Uterus (tissue), 2 donors: Measurements from ENCODE around the gene PRPF19.

Experiments used
- POLR2A ChIP-seq, 2 donors: fragments of 450-650 bp; IDR thresholded peaks; one replicate each; pipeline ENCODE4 v1.6.1; 2016; ENCODE audit warnings: antibody characterized with exemption in 2 of 2, mild to moderate bottlenecking in 1 of 2, moderate library complexity in 1 of 2
- TF ChIP-seq, protein P1 (sequence below), 4 experiments: fragments of 200-600 bp in 2 of 4; fragments of 450-650 bp in 2 of 4; sonication (generic) in 2 of 4; IDR thresholded peaks; one replicate each; pipeline ENCODE4 v1.5.1; 2016 to 2019; ENCODE audit warnings: antibody characterized with exemption in 4 of 4, mild to moderate bottlenecking in 2 of 4, moderate library complexity in 1 of 4

DNA sequence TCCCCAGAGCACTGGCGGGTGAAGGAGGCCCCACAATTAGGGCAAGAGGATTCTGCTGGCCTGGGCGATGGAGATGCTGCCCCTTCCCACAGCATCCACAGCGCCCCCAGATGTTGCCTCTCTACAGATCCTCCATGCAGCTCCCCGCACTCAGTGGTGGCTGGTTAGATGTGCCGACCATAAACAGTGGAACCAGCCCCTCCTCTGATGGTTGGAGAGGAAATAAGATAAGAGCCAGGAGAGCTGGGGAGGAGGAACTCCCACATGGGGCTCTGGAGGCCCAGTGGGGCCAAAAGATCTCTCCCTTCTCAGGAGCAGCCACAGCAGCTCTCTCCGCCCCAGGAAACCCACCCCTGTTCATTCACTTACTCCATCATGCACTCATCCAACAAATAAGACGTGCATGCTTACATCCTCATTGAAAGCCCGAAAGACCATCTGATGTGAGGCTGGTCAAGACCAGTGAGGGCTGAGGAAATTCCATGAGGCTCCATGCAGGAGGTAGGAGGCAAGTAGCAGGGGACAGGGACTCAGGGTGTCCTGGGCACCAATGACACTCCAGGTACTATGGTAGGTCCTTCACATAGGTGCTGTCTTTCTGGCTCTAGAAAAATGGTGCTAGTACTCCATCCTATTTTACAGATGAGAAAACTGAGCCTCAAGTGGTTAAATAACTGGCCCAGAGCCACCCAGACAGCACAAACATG lies 52.1 kb downstream of the PRPF19 start:
- TF ChIP-seq POLR2A (IDR thresholded peaks at IDR 0.05), result no peak
- TF ChIP-seq, protein P1, sequence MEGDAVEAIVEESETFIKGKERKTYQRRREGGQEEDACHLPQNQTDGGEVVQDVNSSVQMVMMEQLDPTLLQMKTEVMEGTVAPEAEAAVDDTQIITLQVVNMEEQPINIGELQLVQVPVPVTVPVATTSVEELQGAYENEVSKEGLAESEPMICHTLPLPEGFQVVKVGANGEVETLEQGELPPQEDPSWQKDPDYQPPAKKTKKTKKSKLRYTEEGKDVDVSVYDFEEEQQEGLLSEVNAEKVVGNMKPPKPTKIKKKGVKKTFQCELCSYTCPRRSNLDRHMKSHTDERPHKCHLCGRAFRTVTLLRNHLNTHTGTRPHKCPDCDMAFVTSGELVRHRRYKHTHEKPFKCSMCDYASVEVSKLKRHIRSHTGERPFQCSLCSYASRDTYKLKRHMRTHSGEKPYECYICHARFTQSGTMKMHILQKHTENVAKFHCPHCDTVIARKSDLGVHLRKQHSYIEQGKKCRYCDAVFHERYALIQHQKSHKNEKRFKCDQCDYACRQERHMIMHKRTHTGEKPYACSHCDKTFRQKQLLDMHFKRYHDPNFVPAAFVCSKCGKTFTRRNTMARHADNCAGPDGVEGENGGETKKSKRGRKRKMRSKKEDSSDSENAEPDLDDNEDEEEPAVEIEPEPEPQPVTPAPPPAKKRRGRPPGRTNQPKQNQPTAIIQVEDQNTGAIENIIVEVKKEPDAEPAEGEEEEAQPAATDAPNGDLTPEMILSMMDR (IDR thresholded peaks at IDR 0.05), result no peak
